Cortex of kidney (tissue), 1 donor: ENCODE measurements around the gene CCDC93.

Experiments
- DNase-seq: peaks from one replicate; lab custom pipeline; 2025; lab: John Stamatoyannopoulos, UW

The CCDC93 gene

DNA sequence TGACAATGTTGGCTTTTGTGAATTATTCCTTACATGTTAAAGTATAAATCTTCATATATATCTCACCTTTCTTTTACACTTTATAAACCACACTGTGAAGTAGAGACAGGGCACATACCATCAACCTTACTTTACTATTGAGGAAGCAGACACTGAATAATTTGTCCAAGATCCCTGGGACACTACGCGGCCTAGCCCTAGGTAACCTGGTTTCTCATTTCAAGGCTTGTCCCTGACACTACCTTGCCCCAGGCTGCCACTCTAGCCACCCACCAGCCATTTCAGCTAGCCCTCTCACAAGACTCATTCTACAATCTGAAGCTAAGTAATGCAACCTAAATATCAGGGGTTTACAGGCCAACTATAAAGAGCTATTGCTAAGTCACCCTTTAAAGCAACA is 26.7 kb downstream of the CCDC93 start:
- DNase-seq = no peak

DNA sequence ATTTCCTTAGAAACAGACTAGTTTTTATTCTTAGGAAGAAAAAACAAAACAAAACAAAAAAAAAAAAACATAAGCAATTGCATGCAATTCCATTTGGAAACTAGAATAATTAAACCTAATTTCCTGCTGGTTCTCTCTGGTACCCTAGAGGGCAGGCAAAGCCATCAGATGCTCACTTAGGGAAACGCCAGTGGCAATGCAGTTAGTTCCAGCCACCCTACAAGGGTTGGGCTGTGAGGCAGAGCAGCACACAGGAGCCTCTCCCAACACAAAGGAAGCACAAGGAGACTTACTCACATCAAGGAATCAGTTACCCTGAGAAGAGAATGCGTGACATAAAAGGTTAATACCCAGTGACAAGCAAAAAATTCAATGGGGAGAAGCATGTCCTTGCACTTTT is 28.8 kb downstream of the CCDC93 start:
- DNase-seq = no peak

DNA sequence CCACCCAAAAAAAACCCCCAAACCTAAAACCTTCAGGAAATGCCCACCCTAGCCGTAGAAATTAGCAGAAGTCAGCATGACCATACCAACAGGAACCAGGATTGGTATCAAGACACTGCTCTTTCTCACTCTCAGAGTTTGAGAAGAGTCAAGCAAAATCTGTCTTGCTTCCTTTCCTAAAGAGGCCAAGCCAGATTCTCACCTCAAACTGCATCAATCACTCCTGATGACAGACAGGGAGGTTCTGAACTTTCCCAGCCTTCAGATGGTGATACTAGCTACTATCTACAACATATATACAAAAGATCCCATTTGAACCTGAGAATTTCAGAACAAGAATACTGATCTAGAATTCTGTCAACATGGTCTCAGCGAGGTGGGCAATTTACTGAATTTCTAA is 29.7 kb downstream of the CCDC93 start:
- DNase-seq = no peak

DNA sequence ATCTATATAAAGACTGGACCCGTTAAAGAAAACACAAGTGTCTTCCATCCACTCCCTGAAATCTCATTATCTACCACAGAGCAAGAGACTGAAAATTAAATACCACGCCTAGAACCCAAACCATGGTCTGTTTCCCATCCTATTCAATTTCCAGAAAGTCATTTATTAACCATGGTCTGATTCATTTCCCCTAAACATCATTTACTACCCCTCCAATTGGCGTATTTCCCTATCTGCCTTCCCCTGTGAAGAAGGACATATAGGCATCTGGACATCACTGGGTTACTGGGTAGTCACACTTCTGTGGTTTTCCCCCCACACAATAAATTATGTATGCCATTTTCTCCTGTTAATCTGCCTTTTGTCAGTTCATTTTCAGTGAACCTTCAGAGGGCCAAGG is 30.8 kb downstream of the CCDC93 start:
- no peak for DNase-seq

DNA sequence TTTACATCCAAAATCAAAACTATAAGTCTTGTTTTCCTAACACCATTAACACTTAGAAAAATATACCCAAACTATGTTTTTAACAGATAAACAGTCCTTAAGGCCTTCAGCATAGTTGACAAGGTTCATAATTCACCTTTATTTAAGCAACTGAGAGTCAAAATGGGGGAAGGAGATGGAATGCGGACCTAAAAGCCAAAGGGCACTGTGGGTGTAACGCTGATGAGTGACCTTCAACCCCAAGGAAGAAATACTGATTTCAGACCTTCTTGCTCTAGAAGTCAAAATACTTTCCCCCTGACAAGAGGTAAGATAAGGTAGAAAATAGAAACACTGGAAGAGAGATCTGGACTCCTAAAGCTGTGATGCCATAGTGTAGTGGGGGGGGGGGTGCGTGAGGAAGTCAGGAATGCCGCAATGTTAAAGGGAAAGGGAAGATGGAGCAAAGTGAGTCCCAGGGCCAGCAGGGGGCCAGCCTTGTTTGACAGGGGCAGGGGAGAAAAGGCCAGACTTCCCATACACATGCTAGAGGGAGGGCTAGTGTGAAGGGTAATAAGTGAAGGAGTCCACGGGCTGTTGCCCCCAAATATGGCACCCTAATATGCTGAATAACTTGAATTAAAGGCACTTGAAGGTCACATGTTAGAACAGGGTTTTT is 31.4 kb downstream of the CCDC93 start:
- DNase-seq = no peak

DNA sequence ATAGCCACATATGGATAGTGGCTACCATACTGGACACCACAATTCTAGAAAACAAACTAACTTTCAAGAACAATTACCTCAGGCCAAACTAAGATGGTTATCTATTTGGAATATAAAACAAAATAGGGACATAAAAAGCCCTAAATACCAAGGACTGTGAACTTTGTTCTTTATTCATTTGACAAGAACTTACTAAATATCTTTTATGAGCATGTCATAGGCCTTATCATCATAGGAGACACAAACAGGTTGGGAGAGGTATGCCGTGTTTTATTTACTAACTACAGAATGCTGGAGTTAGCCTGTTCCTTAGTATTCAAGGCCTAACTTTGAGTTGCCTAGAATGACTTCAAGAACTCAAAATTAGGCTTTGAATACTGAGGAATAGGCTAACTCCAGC is 32.1 kb downstream of the CCDC93 start:
- DNase-seq = no peak

DNA sequence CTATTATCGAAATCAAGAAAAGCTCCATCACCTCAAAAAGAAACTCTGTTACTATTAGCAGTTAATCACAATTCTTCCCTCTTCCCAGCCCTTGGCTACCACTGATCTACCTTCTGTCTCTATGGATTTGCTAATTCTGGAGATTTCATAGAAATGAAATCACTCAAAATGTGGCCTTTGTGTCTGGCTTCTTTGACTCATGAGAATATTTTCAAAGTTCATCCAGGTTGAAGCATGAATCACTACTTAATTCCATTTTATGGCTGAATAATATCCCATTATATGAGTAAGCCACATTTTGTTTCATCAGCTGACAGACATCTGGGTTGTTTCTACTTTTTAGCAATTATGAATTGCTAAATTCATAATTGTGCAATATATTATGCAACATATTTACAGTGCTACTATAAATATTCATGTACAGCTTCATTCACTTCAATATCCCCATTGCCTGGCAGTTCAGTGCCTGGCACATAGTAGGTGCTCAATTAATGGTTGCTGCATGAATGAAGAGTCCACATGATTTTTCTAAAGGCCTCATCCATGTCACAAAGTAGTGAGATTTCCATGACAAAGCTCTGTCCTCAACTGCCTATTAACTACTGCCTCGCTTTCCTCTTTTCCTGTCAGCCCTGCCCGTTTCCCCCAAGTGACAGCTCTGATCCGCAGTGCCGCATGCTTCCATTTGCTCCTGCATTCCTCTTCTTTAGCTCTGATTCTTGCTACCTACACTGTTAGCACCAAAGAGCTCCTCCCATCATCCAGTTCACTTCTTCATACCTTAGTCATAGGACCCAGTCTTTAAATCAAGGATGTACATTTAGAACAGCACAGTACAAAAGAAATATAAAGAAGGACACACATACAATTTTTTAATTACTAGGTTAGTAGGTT is 32.8 kb downstream of the CCDC93 start:
- no peak for DNase-seq

DNA sequence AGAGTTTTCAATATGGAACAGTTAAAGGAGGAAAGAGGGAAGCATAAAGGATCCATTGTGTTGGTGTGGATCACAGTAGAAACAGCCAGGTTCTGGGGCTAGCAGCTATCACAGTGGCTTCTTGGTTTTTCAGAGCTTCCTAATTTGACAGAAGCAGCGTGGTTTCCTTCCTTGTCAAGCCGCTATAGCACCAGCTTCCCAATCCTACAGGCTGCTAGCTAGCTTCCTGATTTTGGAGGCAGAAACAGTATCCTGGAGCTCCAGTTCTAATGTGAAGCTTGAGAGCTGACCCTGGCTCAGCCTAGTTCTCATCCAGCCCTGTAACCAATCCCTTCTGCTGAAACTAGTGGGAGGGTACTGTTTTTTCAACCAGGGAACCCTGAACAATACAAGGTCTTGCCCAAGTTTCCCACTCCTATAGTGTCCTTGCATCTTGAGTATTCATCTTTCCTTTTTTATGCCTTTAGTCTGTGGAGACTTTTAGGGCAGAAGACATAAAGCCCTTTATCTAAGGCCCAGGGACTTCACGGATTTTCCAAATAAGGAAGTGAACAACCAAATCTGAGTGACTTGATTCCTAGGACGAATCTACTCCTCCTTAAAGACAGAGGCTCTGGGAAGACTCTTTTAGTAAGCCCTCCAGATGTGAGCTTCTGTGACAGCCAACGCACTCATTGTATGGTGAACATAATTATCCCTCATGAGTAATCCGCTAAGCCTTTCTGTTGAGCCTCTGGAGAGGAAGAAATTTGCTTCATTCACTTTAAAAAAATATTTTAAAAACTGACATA is 33.8 kb downstream of the CCDC93 start:
- no peak for DNase-seq

DNA sequence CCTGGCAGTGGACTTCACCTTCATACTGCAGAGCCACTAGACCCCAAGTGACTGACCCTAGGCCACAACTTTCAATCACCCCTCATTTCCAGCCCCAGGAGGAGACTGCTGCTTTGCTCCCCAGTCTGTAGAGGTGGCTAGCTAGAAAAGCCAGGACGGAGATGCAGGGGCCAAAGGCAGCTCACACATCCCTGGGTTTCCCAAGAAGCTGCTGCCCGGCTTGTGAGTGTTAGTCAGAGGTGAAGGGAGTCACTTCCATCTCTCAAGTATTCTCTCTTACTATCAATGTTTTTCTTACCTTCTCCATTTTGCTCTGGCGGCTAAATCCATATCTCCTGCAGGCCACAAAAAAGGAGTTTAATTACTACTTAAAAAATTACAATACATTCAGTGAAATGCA is 36.2 kb downstream of the CCDC93 start:
- DNase-seq = no peak

DNA sequence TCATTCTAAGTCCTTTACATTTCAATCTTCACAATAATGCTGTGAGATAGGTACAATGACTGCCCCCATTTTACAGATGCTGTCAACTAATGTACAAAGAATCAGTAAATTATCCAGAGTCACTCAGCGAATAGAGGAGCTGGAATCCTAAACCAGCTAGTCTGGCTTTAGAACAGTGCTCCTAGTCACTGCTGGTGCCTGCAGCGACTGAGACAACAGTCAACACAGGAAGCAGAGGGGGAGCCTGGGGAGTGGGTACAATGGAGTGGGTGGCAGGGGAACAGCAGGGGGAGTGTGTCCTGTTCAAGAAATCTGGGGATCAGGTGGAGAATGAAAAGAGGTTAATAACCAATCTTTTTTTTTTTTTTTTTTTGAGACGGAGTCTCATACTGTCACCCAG is 37.3 kb downstream of the CCDC93 start:
- DNase-seq = no peak

DNA sequence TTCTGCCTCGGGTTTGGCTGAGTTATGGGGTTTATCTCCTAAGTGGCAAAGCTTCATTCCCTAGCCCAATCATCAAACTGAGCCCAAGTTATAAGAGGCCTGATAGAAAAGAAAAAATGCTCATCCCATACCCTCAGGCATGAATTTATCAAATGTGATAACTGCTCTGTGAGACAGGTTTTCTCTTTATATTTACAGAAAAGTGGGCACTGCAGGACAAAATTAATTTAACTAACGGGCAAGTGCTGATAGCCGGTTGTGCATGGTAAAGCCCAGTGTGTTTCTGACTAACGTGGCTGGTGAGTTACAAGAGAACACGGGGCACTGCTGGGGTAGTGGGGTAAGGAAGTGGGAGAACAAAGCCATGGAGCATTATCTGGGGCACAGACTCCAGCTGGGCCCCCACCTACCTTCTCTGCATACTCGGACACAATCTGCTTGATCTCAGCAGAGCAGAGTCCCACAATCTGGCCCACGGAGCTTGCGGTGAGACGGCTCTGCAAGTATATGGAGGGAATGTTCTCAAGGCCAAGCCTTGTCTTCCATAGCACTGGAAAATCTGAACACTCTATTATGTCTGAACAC is 40.3 kb downstream of the CCDC93 start:
- no peak for DNase-seq

DNA sequence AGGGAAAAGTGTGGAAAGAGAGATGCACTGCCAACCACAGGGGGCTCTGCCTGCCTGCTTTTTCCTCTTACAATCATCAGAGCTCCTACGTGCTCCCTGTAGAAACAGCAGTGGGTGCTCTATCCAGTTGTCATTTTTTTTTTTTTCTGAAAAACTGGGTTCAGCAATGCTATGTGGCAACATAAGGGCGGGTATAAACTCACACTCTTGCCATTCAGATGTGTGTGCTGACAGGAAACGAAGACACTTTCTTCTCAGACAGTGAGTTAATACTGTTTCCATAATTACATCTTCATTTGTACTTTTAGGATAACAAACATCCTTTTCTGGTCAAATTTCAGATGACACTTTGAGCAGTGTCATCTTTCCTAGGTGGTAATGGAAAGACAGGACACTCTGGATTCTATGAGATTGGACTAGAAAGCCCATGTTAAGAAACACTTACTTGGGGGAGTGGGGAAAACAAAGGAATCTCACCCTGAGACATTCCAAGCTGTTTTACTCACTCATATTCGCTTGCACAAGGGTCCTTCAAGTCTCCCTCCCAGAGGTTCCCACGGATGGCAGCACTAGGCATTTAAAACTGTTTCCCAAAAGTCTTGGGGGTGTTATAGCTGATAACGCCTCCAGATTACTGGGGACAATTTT is 41.3 kb downstream of the CCDC93 start:
- no peak for DNase-seq

DNA sequence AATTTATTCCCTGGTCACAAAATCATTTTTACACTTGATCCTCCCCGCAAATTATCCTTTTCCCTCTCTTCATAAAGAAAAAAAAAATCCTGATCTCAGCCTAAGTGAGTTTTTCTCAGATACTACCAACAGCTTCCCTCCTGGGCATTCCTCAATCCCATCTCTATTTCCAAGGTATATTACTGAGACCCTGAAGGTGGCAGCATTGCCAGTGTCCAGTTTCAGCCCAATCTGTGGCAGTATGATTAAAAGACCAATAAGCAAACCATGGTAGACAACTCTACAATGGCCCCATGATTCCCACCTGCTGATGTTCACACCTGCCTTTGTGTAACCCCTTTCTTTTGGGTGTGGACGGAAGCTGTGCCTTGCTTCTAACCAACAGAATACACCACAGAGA is 45.1 kb downstream of the CCDC93 start:
- no peak for DNase-seq

DNA sequence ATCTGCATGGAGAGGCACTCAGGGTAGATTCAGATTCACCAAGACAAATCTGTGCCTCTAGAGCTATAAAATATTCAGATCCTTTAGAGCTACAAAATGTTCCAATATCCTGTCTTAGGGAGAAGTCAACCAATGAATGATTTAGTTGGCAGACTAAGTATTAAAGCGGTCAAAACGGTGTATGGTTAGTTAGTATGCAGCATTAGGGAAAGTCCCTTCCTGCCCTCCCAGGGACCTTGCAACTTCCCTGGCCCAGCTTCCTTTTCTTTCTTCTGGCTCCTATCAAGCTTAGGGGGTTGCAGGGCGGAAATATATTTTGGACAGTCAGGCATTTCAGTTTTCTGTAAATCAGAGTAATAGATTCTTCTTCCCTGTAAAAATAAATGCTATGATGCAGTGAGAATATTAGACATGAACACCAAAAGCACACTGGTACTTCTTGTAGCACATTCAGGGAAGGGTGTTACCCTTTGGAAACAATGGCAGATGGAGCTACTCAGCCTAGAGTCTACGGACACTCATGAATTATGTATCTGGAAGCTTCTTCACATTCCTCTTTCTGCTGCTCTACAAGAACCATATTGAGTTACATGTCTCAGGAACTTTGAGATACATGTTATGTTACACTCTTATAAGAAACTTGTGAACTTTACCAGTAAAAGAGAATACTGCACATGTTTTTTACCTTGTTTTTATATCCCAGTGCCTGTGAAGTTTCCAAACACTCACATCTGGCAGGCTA is 45.7 kb downstream of the CCDC93 start:
- no peak for DNase-seq

DNA sequence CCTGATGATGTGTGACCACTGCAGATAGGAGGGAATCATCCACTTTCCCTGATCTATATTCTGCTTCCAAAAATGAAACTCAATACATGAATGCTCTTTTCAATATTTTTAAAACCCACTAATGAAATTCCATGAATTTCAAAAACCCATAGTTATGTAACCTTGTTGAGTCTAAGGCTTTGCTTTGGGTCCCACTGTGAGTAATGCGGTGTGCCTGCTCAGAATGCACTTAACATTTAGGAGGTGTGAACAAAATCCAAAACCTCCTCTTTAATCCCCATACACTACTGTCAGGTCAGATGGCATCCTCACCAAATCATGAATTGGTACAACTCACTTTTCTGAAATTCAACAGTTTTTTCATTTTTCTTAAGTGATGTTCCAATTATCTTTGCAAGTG is 50.4 kb downstream of the CCDC93 start:
- no peak for DNase-seq

DNA sequence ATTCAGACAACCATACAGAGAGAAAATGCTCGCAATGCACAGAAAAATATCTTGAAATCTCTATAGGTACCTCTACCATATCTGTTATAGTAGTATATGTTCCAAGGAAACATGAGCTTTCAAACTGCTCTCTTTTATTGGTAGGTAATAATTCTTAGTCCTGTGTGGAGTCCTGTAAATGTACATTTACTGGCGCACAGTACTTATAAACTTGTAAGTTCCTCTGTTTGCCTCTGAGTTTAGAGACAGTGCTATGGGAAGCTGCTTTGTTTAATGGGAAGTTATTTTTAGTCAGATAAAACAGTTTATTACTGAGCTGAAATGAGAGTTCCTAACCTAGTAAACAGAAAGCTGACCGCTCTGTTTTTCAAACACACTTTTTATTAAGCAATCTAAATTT is 52.7 kb downstream of the CCDC93 start:
- DNase-seq = no peak

DNA sequence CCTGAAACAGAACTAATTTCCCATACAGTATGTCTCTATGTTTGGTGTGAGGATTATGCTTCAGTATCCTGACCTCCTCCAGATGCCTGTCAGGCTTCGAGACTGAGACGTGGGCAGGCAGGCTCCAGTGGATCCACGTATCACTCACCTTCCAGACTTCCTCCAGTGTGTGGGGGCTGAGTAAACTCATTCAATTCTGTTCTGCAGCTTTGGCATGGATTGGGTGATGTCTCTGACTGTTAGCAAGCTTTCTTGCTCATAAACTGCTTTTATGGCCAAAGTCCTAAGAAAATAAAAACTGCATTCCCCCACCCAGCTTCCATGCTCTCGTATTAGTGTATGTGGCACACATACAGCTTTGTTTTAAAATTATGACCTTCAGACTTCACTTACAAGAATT is 53.6 kb downstream of the CCDC93 start:
- DNase-seq = no peak

DNA sequence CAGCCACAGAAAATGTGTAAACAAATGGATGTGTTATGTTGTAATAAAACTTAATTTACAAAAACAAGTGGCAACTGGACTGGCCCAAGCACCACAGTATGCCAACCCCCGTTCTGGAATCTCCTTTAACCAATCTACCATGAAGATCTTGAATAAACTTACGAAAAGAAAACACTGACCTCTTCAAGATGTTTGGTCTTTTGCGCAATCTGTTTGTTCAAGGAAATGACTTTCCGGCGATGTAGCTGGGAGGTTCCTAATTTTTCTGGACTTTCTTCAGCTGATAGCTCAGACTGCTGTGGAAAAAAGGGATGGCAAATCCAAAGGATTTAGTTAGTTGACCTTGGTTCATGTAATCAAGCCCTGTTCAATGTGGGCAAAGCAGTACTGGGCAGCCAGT is 55.7 kb downstream of the CCDC93 start:
- no peak for DNase-seq

DNA sequence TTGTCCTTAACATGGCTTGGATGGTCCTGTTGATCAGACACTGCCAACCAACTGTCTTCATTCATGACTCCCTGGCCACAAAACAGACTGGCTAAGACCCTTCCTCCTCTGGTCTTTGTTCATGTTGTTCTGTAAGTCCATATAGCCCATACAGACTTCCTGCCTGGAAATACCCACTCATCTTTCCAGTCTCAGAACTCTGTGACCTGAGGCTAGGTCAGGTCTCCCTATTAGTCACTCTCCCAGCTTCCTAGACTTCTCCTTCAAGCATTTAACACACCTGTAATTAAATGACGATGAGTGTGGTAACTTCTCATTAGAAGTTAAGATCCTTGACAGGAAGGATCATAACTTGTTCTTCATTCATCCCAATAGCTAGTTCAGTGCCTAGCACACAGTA is 56.3 kb downstream of the CCDC93 start:
- DNase-seq = no peak

DNA sequence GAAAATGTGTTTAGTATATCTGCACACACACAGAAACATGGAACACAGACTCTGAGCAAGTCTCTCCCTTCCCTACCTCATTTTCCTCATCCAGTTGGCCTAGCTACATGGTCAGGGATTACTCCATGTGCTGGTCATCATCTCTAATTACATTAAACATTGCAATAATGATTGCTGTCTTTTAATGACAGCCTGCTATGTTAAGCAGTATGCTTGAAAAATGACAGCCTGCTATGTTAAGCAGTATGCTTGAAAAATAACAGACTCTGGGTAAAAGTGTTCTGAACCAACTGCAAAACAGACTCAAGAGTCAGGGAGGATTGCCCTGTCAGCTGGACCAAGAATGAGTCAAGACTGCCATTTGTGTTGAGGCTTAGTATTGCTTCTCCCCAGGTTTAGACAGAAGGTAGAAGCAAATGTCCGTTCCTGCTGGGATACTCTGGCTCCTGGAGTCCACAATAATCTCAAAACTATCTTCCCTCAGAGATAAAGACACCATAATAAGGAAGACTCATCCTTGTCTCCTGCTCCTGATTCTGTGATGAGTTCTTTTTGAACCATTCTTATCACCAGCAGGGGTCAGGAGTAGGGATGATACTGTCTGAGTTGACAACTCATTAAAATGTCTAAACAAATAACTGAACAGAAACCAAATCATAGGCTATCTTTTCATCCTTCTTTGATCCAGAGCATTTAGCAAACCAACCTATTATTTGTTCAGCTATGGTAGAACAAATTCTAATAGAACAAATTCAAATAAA is 57.7 kb downstream of the CCDC93 start:
- DNase-seq = no peak

DNA sequence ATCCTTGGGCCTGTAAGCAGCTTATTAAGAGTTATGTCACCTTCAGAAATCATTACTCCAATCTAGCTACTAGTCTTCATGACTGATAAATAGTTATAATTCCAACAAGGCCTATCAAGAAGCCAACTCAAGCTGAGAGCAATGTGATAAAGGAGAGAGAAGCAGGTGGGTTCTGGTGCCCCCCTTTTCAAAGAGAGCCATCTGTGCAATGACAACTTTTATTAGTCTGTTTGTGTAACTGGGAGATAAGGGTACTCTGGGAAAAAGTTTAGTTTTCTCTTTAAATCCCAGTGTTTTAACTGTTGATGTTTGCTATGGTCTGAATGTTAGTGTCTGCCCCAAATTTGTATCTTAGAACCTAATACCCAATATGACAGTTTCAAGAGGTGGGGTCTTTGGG is 60.6 kb downstream of the CCDC93 start:
- no peak for DNase-seq
